Glutamatergic neuron (in vitro differentiated cells): ENCODE data around the gene PDCL2. TPM values are rescaled to one million over a fixed set of nuclear protein-coding genes. Genes with fewer than 3 reads are reported as not detected.

Source experiments
- DNase-seq: peaks from one replicate; pipeline ENCODE4 v3.0.0; 2022
- H3K27ac Mint-ChIP-seq: one replicate; pipeline ENCODE4 v1.8.0; 2020; ENCODE audit warnings: mild to moderate bottlenecking, mixed read lengths, inconsistent platforms; ENCODE audit not compliant: unreplicated experiment
- H3K27me3 Mint-ChIP-seq: one replicate; pipeline ENCODE4 v1.8.0; 2020; ENCODE audit warnings: mild to moderate bottlenecking, moderate library complexity, mixed read lengths, inconsistent platforms; ENCODE audit not compliant: unreplicated experiment
- H3K36me3 Mint-ChIP-seq: one replicate; pipeline ENCODE4 v1.8.0; 2020; ENCODE audit warnings: mild to moderate bottlenecking, mixed read lengths, inconsistent platforms; ENCODE audit not compliant: unreplicated experiment
- H3K4me1 Mint-ChIP-seq: one replicate; pipeline ENCODE4 v1.8.0; 2020; ENCODE audit warnings: mild to moderate bottlenecking, low read depth, mixed read lengths, inconsistent platforms; ENCODE audit not compliant: unreplicated experiment
- H3K4me3 Mint-ChIP-seq: one replicate; pipeline ENCODE4 v1.8.0; 2020; ENCODE audit warnings: mild to moderate bottlenecking, mixed read lengths, inconsistent platforms; ENCODE audit not compliant: unreplicated experiment
- H3K9me3 Mint-ChIP-seq: one replicate; pipeline ENCODE4 v1.8.0; 2020; ENCODE audit warnings: mild to moderate bottlenecking, moderate library complexity, mixed read lengths, inconsistent platforms; ENCODE audit not compliant: unreplicated experiment
- CTCF ChIP-seq: fragments of 200-600 bp; sonication (generic); IDR thresholded peaks from one replicate; pipeline ENCODE4 v1.5.0; 2021; ENCODE audit not compliant: partially characterized antibody, unreplicated experiment
- total RNA-seq: library from RNA; stranded (reverse); fragmentation: NEBNext Ultra II Directional; extraction: Animal tissue kit (Norgen Biotek cat#: 25700); gene quantifications from one replicate; pipeline ENCODE4 v1.2.1, GENCODE V29; 2021; ENCODE audit not compliant: unreplicated experiment

The PDCL2 gene
- total RNA-seq, 1 donor from 2014 or later: not detected

GRCh38 chr4:55618546-55619143 lies 26.6 kb upstream of the PDCL2 start:
- H3K27me3 Mint-ChIP-seq: peaks cover 3% of the 10 kb centered on the region
- no peak overlapping the region for H3K27ac Mint-ChIP-seq
- H3K36me3 Mint-ChIP-seq: no peaks in the 10 kb centered on the region
- TF ChIP-seq CTCF: no peak
- H3K4me3 Mint-ChIP-seq: peak overlapping the region; percentile 63
- no peaks in the 10 kb centered on the region for H3K4me1 Mint-ChIP-seq
- DNase-seq: no peak
- no peaks in the 10 kb centered on the region for H3K9me3 Mint-ChIP-seq

- no peak overlapping the region for H3K4me3 Mint-ChIP-seq
- H3K27me3 Mint-ChIP-seq: peaks cover 3% of the 10 kb centered on the region
- no peaks in the 10 kb centered on the region for H3K36me3 Mint-ChIP-seq
- no peaks in the 10 kb centered on the region for H3K9me3 Mint-ChIP-seq
- no peaks in the 10 kb centered on the region for H3K4me1 Mint-ChIP-seq
- no peak for TF ChIP-seq CTCF
- H3K27ac Mint-ChIP-seq: no peak overlapping the region
- no peak for DNase-seq
These were observed 25.6 kb upstream of the PDCL2 start for GRCh38 chr4:55617587-55618197.

GRCh38 chr4:55615008-55615407 lies 23.0 kb upstream of the PDCL2 start:
- Mint-ChIP-seq H3K4me3 (no peak overlapping the region), H3K9me3 (no peaks in the 10 kb centered on the region), H3K27me3 (peaks cover 3% of the 10 kb centered on the region), H3K36me3 (no peaks in the 10 kb centered on the region), H3K4me1 (no peaks in the 10 kb centered on the region), H3K27ac (no peak overlapping the region)
- TF ChIP-seq CTCF: no peak
- DNase-seq: no peak

- TF ChIP-seq CTCF: no peak
- DNase-seq: no peak
- Mint-ChIP-seq H3K4me3 (no peak overlapping the region), H3K9me3 (no peaks in the 10 kb centered on the region), H3K27ac (no peak overlapping the region), H3K27me3 (peaks cover 3% of the 10 kb centered on the region), H3K36me3 (no peaks in the 10 kb centered on the region), H3K4me1 (no peaks in the 10 kb centered on the region)
These were observed 21.6 kb upstream of the PDCL2 start for GRCh38 chr4:55613621-55614020.

DNA sequence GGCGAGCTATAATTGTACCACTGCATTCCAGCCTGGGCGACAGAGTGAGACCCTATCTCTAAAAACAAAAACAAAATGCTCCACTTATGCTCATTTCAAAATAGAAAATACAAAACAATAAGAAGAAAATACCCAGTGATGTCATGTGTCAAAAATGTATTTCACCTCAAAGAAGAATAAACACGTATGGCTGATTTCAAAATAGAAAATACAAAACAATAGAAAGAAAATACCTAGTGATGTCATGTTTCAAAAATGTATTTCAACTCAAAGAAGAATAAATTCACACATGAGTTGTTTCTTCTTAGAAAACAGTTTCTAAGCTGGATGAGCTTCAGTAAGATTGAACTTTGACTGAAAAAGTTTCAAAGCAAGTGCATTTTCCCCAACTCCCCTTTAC lies 20.3 kb upstream of the PDCL2 start:
- no peak for DNase-seq
- no peak for TF ChIP-seq CTCF
- Mint-ChIP-seq H3K27me3 (no peaks in the 10 kb centered on the region), H3K4me3 (no peak overlapping the region), H3K9me3 (no peaks in the 10 kb centered on the region), H3K36me3 (no peaks in the 10 kb centered on the region), H3K4me1 (no peaks in the 10 kb centered on the region), H3K27ac (no peak overlapping the region)
